NCI-H1105 (cell line): ENCODE data around the gene FBXL13.
"Not testable (repeated sequence)": the region's sequence is repeated elsewhere in the genome, so short reads cannot be mapped to it uniquely, and the experiment has no call there.

ENCODE experiments used
- DNase-seq: peaks from one replicate; lab custom pipeline; 2025; lab: John Stamatoyannopoulos, UW

The FBXL13 gene

DNA sequence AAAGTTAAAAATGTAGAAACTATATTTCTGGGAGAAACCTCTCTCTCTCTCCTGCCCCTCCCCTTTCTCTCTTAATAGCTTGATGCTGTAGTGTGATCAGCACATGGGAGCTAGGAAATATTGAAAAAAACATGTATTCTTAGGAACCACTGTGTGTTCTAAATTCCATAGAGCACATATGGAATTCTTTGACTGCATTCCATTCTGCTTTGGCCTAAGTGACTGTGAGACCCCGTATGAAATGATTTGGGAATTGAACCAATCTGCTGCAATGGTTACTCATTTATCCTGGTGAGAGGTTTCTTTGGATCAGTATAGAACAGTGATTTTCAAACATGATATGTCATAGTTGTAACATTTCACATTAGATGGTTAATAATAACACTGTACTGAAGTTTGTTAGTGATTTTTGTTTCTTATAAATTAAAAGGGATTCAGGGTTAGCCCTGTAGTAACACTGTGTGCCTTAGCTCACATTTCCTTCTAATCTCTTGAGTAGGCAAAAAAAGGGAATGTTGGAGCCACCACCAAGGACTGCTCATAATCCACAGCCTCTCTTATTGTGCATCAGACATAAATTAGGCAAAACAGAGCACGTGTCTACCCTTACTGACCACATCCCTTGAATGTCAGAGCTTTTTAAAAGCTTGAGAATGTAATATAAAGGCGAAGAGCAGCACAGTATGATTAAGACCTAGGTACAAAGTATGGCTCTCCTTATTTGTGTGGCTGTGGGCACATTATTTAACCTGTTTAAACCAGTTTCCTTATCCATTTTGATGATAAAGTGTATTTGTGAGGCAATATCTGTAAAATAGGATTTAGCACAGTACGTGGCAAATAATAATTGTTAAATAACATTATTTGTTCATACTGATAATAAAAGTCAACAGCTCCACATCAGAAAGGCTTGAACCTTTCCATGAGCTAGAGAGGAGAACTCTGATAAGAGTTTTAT is 256.7 kb downstream of the FBXL13 start:
- no peak for DNase-seq

DNA sequence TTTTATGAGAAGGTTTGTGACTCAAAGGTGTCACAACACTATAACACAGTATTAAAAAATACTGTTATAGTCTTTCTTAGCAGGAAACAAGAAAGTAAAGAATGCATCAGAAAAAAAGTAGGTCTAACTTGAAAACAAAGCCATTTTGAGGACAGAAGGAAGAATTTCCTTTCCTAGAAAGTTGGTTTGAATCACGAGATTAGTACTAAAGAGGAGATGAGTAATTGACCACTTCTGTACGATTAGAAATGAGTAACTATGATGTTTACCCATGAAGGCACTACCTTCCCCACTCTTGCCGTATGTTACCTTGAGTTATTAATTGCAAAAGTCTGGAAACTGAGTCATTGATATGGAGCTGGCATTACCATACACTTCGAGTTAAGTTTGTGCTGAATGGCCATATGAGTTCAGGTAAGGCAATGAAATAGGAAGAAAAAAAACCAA is 260.5 kb downstream of the FBXL13 start:
- DNase-seq: no peak

DNA sequence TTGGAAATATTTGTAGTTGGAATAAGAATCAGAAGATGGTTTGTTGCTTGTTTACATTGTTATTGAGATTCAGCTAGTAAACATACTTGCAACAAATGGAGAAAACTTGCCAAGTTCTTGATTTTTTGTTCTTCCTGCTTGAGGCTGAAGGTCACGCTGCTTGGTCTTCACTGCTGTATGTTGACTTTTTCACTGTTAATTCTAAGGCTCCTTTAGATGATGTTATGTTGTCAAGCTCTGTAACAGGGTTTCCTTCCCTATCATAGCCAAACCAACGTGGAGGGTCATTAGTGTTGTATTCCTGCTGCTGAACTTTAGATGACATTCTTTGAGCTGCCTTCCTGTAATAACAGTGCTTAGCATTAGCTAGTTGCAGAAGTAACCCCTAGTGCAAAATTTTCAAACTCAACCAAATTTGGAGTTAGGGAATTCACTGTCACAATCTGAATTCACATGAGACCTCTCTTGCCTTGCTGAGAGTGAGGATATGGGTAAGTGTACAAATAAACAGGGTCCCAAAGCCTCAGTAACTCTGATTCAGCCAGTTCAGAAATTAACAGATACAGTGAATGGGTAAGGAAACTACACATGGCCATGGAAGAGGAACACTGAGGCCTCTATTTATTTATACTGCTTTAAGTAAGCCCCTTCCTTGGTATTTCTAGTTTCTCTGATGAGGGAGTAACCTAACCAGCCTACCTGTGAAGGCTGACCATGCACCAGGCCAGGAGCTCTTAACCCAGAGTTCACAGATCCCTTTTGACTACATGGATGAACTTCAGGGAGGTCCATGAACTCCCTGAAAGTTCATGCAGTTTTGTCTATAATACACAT is 261.2 kb downstream of the FBXL13 start:
- DNase-seq: no peak

DNA sequence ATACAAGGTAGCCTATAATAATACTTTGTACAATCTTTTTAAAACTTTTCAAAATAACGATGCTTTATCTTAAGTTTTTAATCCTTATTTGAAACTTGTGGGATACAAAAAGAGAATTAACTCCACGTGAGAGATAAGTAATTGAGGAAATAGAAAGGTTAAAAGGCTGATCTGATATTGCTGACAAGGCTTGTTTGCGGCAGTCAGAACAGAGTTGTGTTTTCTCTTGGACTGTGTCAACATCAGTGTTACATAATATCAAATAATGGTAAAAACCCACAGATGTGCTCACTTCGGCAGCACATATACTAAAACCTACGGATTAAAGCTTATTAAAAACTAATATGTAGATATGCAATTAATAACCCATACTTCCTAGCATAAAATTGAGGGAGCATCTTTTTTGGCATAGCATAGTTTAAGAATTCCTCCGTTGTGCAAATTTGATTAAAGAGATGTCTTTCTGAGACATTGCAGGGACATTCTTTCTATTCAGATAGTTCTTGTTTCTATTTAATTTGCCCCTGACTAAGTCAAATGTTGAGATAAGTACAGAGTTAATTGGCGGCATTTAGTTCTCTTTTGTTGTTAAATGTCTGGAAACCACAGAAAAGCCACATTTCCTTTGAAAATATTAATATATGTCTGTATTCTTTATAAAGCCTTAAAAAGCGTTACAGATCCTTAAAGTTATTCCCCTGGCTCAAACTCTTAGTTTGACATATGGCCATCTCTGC is 262.5 kb downstream of the FBXL13 start:
- no peak for DNase-seq

- DNase-seq: no peak
Observed at GRCh38 chr7:102810916-102811315, 263.7 kb downstream of the FBXL13 start.

DNA sequence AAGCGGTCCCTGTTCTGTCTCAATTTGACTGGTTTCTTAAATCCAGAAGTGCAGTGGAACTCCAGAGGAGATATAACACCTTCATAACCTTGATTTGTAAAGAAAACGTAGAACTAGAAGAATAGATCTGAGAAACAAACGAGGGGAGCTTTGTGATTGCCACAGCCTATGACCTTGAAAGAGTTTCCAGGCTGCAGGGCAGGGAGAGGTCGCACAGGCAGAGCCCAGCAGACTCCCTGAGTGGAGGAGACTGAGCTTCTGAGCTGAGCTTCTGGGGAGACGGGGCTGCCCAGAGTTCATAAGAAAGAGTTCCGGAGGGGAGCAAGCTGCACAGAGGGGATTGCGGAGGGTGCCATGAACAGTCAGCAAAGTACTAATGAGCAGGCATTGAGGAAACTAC is 268.0 kb downstream of the FBXL13 start:
- no peak for DNase-seq

- DNase-seq: not testable (repeated sequence)
Observed at GRCh38 chr7:102795987-102796595, 278.5 kb downstream of the FBXL13 start.

- DNase-seq: not testable (repeated sequence)
Observed at GRCh38 chr7:102794567-102794966, 280.0 kb downstream of the FBXL13 start.

DNA sequence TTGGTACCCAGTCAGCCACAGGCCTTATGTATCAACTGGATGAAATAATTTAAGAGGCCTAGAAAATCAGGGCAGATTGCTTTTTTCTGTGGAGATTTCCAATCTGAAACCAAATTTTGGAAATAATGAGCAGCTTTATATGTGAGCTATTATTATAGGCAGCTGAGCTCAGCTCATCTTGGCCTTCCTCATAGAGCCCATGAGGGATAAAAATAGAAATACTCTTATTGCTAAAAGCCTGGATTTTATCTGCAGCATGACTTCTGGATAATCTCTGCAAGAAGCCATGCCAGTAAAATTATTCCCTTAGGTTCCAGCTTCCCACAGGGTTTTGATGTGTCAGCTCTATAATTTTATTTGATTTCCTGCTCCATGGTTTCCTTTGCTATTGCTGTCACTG is 282.8 kb downstream of the FBXL13 start:
- not testable (repeated sequence) for DNase-seq

- not testable (repeated sequence) for DNase-seq
Observed at GRCh38 chr7:102791367-102791766, 283.2 kb downstream of the FBXL13 start.

GRCh38 chr7:102790364-102791100 is 284.1 kb downstream of the FBXL13 start:
- DNase-seq: not testable (repeated sequence)

- DNase-seq: not testable (repeated sequence)
Observed at GRCh38 chr7:102788770-102789169, 285.8 kb downstream of the FBXL13 start.

GRCh38 chr7:102780926-102781325 is 293.7 kb downstream of the FBXL13 start:
- DNase-seq: not testable (repeated sequence)

DNA sequence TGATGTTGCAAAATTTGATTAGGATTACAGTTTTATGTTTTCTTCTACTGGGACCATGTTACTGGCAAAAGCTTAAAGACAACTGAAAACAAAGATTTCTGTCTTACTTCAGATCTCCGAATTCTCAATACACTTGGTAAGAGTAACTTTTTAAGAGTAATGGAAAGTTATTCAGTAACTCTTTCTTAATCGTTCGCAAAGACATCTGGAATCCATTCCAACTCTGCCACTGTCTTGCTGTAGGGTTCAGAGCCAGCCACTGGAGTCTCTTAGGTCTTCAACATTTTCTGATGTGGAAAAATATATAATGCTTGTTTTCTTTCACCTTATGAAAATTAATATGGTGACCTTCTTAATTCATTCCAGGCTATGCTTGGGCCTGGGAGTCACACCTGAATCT is 295.9 kb downstream of the FBXL13 start:
- not testable (repeated sequence) for DNase-seq

DNA sequence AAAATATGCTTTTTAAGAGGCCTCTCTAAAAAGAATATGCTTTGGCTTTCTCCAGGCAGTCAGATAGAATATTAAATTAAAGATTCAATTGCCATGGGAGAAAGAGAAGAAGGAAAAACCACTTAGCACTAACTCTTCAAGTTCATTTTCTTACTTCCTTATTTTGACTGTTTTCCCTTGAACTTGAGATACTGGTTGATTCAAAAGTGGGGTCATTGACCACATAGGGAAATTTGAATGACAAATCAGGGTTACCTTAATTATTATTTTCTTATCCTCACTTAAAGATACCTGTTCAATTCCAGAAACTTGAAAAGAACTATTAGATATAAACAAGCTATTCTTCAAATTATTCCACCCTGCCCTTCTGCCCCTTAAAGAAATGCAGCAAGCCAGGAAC is 298.4 kb downstream of the FBXL13 start:
- DNase-seq: not testable (repeated sequence)

DNA sequence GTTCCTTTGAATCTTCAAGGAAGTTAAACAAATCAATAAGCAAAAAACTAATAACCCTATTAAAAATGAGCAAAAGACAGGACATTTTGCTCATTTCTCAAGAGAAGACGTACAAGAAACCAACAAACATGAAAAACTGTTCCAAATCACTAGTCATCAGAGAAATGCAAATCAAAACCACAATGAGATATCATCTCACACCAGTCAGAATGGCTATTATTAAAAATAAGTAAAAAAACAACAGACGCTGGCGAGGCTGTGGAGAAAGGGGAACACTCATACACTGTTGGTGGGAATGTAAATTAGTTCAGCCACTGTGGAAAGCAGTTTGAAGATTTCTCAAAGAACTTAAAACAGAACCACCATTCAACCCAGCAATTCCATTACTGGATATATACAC is 304.1 kb downstream of the FBXL13 start:
- not testable (repeated sequence) for DNase-seq

GRCh38 chr7:102769657-102770192 is 304.9 kb downstream of the FBXL13 start:
- DNase-seq: not testable (repeated sequence)

DNA sequence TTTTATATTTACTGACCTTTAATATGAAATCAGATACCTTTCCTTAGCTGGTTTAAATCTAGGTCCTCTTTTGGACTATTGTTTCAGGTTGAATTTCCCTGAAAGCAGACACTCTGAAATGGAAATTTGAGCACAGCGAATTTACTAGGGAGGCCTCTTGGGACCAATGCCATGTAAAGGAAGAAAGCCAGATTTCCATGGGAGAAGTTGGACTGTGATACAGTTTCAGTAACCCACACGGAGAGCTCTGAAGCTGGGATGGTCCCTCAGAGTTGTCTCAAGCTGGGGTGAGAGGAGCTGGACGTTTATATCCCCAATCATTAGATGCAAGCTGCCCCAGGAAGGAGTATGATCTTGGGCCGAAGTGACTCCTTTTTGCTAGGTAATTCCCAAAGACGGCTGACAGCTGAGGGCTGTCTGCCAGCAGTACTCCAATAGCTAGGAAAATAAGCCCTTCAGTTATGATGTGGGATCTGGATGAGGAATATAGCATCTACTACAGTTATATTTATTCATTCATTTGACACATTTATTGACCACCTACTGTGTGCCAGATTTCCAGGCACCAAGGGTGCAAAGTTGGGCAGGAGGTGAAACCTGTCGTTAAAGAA is 311.2 kb downstream of the FBXL13 start:
- not testable (repeated sequence) for DNase-seq
